Common myeloid progenitor, CD34-positive (primary cell): Measurements from ENCODE around the gene GNAL.
A peak's percentile ranks its signal among the peaks of the same experiment; 100 is the strongest.

ENCODE experiments used
- CTCF ChIA-PET: fragments of 350-600 bp; sonication (Branson Sonifier 250); formaldehyde crosslinking; loops from one replicate; lab custom pipeline; 2021; ENCODE audit warnings: antibody characterized with exemption; lab: Charles Lee
- POLR2A ChIA-PET: fragments of 350-600 bp; sonication (Branson Sonifier 250); formaldehyde crosslinking; loops from one replicate; lab custom pipeline; 2021; ENCODE audit warnings: antibody characterized with exemption; lab: Charles Lee
- DNase-seq, 3 donors: peaks; one replicate each; pipeline versions ENCODE4 v3.0.0 to v3.0.0-alpha.2; 2013
- H3K27ac ChIP-seq, 2 experiments: 1 replicate in 1 of 2; 2 replicates in 1 of 2; pipeline ENCODE4 v1.7.0; 2013; ENCODE audit warnings: inconsistent platforms in 2 of 2, low read length in 2 of 2, mild to moderate bottlenecking in 2 of 2, low read depth in 1 of 2, moderate library complexity in 1 of 2; ENCODE audit not compliant: severe bottlenecking in 2 of 2, insufficient read depth in 1 of 2, poor library complexity in 1 of 2
- H3K27me3 ChIP-seq, 5 experiments: replicated peaks in 2 of 5; 1 replicate in 3 of 5; 2 replicates in 2 of 5; pipeline versions ENCODE4 v1.6.1 to v1.7.0; 2013; ENCODE audit warnings: low read length in 4 of 5, mild to moderate bottlenecking in 2 of 5, moderate library complexity in 2 of 5, inconsistent platforms in 1 of 5; ENCODE audit not compliant: insufficient read depth in 5 of 5, control insufficient read depth in 4 of 5
- H3K36me3 ChIP-seq, 4 experiments: 1 replicate in 2 of 4; 2 replicates in 2 of 4; pipeline versions ENCODE4 v1.6.1 to v1.7.0; 2013; ENCODE audit warnings: low read length in 3 of 4, control low read depth in 1 of 4, mild to moderate bottlenecking in 1 of 4; ENCODE audit not compliant: control insufficient read depth in 4 of 4, insufficient read depth in 4 of 4
- H3K4me1 ChIP-seq, 4 experiments: 1 replicate in 3 of 4; 2 replicates in 1 of 4; pipeline versions ENCODE4 v1.6.1 to v1.7.1; 2013; ENCODE audit warnings: low read length in 3 of 4, mild to moderate bottlenecking in 3 of 4, control low read depth in 1 of 4, inconsistent platforms in 1 of 4, moderate library complexity in 1 of 4; ENCODE audit not compliant: control insufficient read depth in 4 of 4, insufficient read depth in 4 of 4; ENCODE audit errors: control extremely low read depth in 1 of 4
- H3K4me3 ChIP-seq, 7 experiments: 1 replicate in 4 of 7; 2 replicates in 3 of 7; pipeline versions ENCODE4 v1.5.1 to v1.7.0; 2013; ENCODE audit warnings: mild to moderate bottlenecking in 7 of 7, low read length in 6 of 7, moderate library complexity in 6 of 7, inconsistent platforms in 2 of 7, low read depth in 2 of 7, control low read depth in 1 of 7; ENCODE audit not compliant: insufficient read depth in 4 of 7, control insufficient read depth in 1 of 7; ENCODE audit errors: extremely low read depth in 1 of 7
- H3K9me3 ChIP-seq, 5 experiments: 1 replicate in 4 of 5; 2 replicates in 1 of 5; pipeline versions ENCODE4 v1.6.1 to v1.7.1; 2013; ENCODE audit warnings: low read length in 4 of 5, mild to moderate bottlenecking in 2 of 5, inconsistent platforms in 1 of 5, low read depth in 1 of 5, moderate library complexity in 1 of 5; ENCODE audit not compliant: control insufficient read depth in 4 of 5, insufficient read depth in 2 of 5; ENCODE audit errors: control extremely low read depth in 1 of 5
- WGBS: methylation state at CpG from one replicate; pipeline ENCODE4 v1.1.5; 2013; ENCODE audit not compliant: insufficient coverage; 5-methylcytosine and 5-hydroxymethylcytosine counted together

The GNAL gene

DNA sequence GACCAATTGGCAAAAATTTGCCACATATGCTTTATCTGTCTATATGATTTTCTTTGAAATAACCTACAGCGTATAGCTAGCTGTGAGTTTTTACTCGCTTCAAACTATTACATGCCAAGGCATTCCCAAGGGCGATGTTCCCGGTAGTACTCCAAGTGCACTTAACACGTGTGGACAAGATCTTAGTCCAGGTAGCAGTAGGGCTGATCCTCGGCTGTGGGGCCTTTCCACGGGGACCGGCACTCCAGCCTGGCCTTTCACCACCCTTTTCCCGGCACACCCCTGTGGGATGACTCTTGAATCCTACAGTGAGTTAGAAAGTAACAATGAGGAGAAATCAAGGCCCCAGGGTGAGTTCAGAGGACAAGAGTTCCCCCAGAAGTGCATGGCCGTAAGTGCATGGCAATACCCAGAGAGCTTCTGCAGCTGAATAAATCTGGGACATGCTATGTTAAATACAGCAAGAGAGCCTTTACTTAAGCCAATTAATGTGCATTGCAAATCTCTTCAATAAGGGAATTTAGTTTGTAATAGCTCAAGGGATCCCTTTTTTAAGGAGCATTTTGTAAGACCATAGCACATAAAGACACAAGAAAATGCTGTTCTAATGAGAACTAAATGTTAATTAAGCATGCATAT is 188.6 kb downstream of the GNAL start:
- no peak overlapping the region for H3K27ac ChIP-seq
- ChIA-PET CTCF (interaction anchor here (0.8 kb wide), 1 partner anchor 146 kb away, joined by 3 read pairs; no protein-coding TSS in a partner anchor), POLR2A (no interaction called here)
- no peak for DNase-seq
- peaks cover 0 to 2% (median 0%) of the 10 kb centered on the region in 4 experiments for H3K4me1 ChIP-seq
- H3K27me3 ChIP-seq, result peaks cover 0 to 2% (median 0%) of the 10 kb centered on the region in 5 experiments
- no peak overlapping the region for H3K4me3 ChIP-seq
- peaks cover 0 to 4% (median 2%) of the 10 kb centered on the region in 4 experiments for H3K36me3 ChIP-seq
- H3K9me3 ChIP-seq, result no peaks in the 10 kb centered on the region
- WGBS, result 98% methylated on average over 8 of the region's 10 CpGs

- POLR2A ChIA-PET, result no interaction called here
- Histone ChIP-seq H3K27ac (no peak overlapping the region), H3K4me3 (no peak overlapping the region), H3K36me3 (peaks cover 6 to 20% (median 18%) of the 10 kb centered on the region in 4 experiments), H3K27me3 (no peaks in the 10 kb centered on the region), H3K4me1 (peaks cover 2 to 7% (median 6%) of the 10 kb centered on the region in 4 experiments), H3K9me3 (no peaks in the 10 kb centered on the region)
- WGBS, result 97% methylated on average over 28 of the region's 30 CpGs
- CTCF ChIA-PET, result interaction anchor here (0.6 to 2.2 kb wide), 4 partner anchors 114 to 162 kb away, joined by 3 to 5 read pairs (median 3); no protein-coding TSS in a partner anchor
- DNase-seq, result peak in 1 of 3 donors; percentile 41
Measured at GRCh38 chr18:11880586-11881304, 191.7 kb downstream of the GNAL start.

GRCh38 chr18:11882636-11883035 is 193.6 kb downstream of the GNAL start:
- POLR2A ChIA-PET, result no interaction called here
- H3K36me3 ChIP-seq, result peaks cover 12 to 32% (median 21%) of the 10 kb centered on the region in 4 experiments
- 70% methylated on average over 2 of the region's 4 CpGs for WGBS
- no peak for DNase-seq
- no peak overlapping the region for H3K4me3 ChIP-seq
- H3K27me3 ChIP-seq, result no peaks in the 10 kb centered on the region
- peaks cover 2 to 7% (median 6%) of the 10 kb centered on the region in 4 experiments for H3K4me1 ChIP-seq
- CTCF ChIA-PET, result interaction anchor here (0.6 to 1.5 kb wide), 7 partner anchors 10 to 150 kb away, joined by 3 to 5 read pairs (median 3); no protein-coding TSS in a partner anchor
- H3K9me3 ChIP-seq, result no peaks in the 10 kb centered on the region
- H3K27ac ChIP-seq, result no peak overlapping the region

DNA sequence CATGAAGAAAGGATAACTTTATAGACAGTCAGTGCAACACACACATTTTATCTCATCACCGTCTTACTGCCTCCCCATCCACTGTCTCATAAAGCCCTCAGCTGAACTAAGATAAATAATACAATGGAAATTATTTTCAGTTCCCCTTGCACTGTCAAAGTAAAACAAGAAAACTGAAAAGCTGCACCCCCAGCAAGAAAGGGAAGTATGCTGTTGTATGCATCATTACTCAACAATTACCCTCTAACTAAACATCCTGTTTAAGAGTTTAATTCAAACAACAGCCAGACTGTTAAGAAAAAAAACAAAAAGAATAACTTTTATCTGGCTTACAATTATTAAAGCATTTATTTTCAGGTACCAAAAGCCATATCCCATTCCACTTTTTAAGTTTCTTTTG is 194.1 kb downstream of the GNAL start:
- H3K27ac ChIP-seq, result no peak overlapping the region
- H3K27me3 ChIP-seq, result no peaks in the 10 kb centered on the region
- DNase-seq, result peak in 2 of 3 donors; percentile 74 to 75
- 60% methylated on average over 1 of the region's 1 CpG for WGBS
- ChIA-PET POLR2A (no interaction called here), CTCF (interaction anchor here (0.6 to 1.5 kb wide), 4 partner anchors 10 to 138 kb away, joined by 3 to 5 read pairs (median 3); no protein-coding TSS in a partner anchor)
- H3K36me3 ChIP-seq, result peaks cover 16 to 38% (median 24%) of the 10 kb centered on the region in 4 experiments
- no peaks in the 10 kb centered on the region for H3K9me3 ChIP-seq
- H3K4me3 ChIP-seq, result peak overlapping the region in 1 of 7 experiments; percentile 6
- H3K4me1 ChIP-seq, result peaks cover 2 to 7% (median 6%) of the 10 kb centered on the region in 4 experiments

- 93% methylated on average over 10 of the region's 12 CpGs for WGBS
- H3K27ac ChIP-seq, result no peak overlapping the region
- no peaks in the 10 kb centered on the region for H3K9me3 ChIP-seq
- no peak for DNase-seq
- CTCF ChIA-PET, result interaction anchor here (1.0 kb wide), 1 partner anchor 11 kb away, joined by 3 read pairs; no protein-coding TSS in a partner anchor
- H3K4me3 ChIP-seq, result no peak overlapping the region
- peaks cover 16 to 45% (median 28%) of the 10 kb centered on the region in 4 experiments for H3K36me3 ChIP-seq
- no peaks in the 10 kb centered on the region for H3K27me3 ChIP-seq
- H3K4me1 ChIP-seq, result peaks cover 2 to 7% (median 6%) of the 10 kb centered on the region in 4 experiments
- POLR2A ChIA-PET, result no interaction called here
Measured at GRCh38 chr18:11884396-11885030, 195.4 kb downstream of the GNAL start.

GRCh38 chr18:11885278-11885947 is 196.3 kb downstream of the GNAL start:
- no peak for DNase-seq
- H3K4me3 ChIP-seq, result no peak overlapping the region
- no peaks in the 10 kb centered on the region for H3K27me3 ChIP-seq
- H3K36me3 ChIP-seq, result peaks cover 19 to 51% (median 28%) of the 10 kb centered on the region in 4 experiments
- CTCF ChIA-PET, result interaction anchor here (0.6 to 1.0 kb wide), 2 partner anchors 10 to 14 kb away, joined by 3 read pairs; no protein-coding TSS in a partner anchor
- no peaks in the 10 kb centered on the region for H3K9me3 ChIP-seq
- no peak overlapping the region for H3K27ac ChIP-seq
- WGBS, result 92% methylated on average over 16 of the region's 22 CpGs
- POLR2A ChIA-PET, result no interaction called here
- peaks cover 2 to 7% (median 6%) of the 10 kb centered on the region in 4 experiments for H3K4me1 ChIP-seq
